DOHH2 (cell line): ENCODE data around the gene PKN3.

ENCODE experiments used
- CTCF ChIP-seq: fragments of 200-600 bp; sonication (generic); IDR thresholded peaks from one replicate; pipeline ENCODE4 v1.5.1; 2014; ENCODE audit warnings: antibody characterized with exemption, mild to moderate bottlenecking, low read depth, low read length; ENCODE audit not compliant: poor library complexity, severe bottlenecking
- EZH2phosphoT487 ChIP-seq: fragments of 200-600 bp; sonication (generic); IDR thresholded peaks from 2 replicates; pipeline ENCODE4 v1.6.1; 2017; ENCODE audit warnings: borderline replicate concordance, mild to moderate bottlenecking, antibody characterized with exemption, low read length, moderate library complexity, mixed read lengths

GRCh38 chr9:128706045-128706444 is 3.7 kb downstream of the PKN3 start:
- TF ChIP-seq CTCF (no peak), EZH2phosphoT487 (no peak)
